ENCODE data around the gene SYNPO.

Gene SYNPO

DNA sequence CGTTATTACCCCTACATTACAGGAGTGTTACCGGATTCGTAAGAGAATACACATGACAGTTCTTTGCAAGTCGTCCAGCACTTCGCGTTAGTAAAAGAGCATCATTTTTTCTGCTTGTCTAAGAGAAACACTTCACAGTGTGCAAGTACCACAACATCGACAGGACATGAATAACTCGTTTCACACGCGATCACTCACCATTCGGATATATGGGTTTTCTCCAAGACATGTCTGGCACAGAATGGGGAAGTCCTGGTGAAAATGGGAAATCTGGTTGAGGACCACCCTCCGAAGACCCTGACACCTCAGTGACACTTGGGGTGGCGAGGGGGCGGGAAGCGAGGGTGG, 59.8 kb downstream of the SYNPO start:
- peak overlapping the region; percentile 91 for H3K4me3 ChIP-seq (ENCODE audit: severe bottlenecking)
- ATAC-seq (ENCODE audit: low read depth) (no peak), DNase-seq (ENCODE audit: low spot score) (no peak)
- peaks cover 47% of the 10 kb centered on the region for H3K36me3 ChIP-seq (ENCODE audit: low read depth)
- TF ChIP-seq, protein P1, sequence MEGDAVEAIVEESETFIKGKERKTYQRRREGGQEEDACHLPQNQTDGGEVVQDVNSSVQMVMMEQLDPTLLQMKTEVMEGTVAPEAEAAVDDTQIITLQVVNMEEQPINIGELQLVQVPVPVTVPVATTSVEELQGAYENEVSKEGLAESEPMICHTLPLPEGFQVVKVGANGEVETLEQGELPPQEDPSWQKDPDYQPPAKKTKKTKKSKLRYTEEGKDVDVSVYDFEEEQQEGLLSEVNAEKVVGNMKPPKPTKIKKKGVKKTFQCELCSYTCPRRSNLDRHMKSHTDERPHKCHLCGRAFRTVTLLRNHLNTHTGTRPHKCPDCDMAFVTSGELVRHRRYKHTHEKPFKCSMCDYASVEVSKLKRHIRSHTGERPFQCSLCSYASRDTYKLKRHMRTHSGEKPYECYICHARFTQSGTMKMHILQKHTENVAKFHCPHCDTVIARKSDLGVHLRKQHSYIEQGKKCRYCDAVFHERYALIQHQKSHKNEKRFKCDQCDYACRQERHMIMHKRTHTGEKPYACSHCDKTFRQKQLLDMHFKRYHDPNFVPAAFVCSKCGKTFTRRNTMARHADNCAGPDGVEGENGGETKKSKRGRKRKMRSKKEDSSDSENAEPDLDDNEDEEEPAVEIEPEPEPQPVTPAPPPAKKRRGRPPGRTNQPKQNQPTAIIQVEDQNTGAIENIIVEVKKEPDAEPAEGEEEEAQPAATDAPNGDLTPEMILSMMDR (IDR thresholded peaks at IDR 0.05; ENCODE audit: poor library complexity, severe bottlenecking): no peak
- H3K27me3 ChIP-seq (ENCODE audit: insufficient read depth, poor library complexity, severe bottlenecking): no peaks in the 10 kb centered on the region
- H3K9me3 ChIP-seq (ENCODE audit: severe bottlenecking): no peaks in the 10 kb centered on the region
- H3K27ac ChIP-seq (ENCODE audit: poor library complexity, severe bottlenecking): peak overlapping the region; percentile 53
- H3K4me1 ChIP-seq (ENCODE audit: insufficient read depth, poor library complexity, severe bottlenecking): peaks cover 5% of the 10 kb centered on the region

DNA sequence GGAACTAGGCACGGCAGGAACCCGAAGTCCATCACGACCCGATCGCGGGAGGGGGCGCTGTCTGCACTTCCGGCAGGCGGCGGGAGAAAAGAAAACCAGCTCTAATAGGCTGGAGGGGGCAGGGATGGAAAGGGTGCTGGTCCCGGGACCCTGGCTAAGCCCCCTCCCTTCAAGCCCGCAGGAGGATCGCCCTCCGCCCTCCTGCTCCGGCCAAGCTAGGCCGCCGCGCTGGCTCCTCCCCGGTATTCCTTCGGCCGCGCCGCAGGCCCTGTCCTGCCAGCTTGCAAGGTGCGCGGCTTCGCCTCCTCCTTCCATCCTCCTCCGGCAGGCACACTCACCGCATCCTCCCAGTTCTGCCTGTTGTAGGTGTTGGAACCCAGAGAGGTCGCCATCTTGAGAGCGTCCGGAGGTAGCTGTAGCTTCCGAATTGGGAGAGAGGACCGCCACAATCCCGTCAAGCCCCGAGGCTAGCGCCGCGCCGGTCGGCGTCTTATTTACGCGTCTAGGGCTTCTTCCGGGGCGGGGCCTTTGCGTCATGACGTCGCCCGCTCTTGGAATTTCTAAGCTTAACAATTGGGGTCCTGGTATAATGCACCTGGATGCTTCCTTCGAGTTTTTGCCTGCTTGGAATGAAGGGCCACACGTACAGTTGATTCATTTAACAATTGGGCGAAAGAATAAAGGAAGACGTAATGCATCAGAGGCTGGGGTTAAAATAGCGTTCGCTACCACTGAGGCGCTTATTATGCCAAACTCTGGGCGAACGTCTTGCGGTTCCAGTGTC, 60.3 kb downstream of the SYNPO start, which contains the start of gene RBM22:
TSS of gene RBM22 (minus strand) at position 469 of the 784 bp plus-strand sequence. CDS start at position 392, 77 bp downstream.
- TF ChIP-seq, protein P1 (IDR thresholded peaks at IDR 0.05; ENCODE audit: poor library complexity, severe bottlenecking): peak; percentile 90
- no peaks in the 10 kb centered on the region for H3K9me3 ChIP-seq (ENCODE audit: severe bottlenecking)
- peaks cover 5% of the 10 kb centered on the region for H3K4me1 ChIP-seq (ENCODE audit: insufficient read depth, poor library complexity, severe bottlenecking)
- peak within 1 kb of the TSS; percentile 53 for H3K27ac ChIP-seq (ENCODE audit: poor library complexity, severe bottlenecking)
- ATAC-seq (ENCODE audit: low read depth) (peak; percentile 92), DNase-seq (ENCODE audit: low spot score) (peak; percentile 94)
- peak within 1 kb of the TSS; percentile 91 for H3K4me3 ChIP-seq (ENCODE audit: severe bottlenecking)
- peaks cover 41% of the 10 kb centered on the region for H3K36me3 ChIP-seq (ENCODE audit: low read depth)
- H3K27me3 ChIP-seq (ENCODE audit: insufficient read depth, poor library complexity, severe bottlenecking): no peaks in the 10 kb centered on the region

DNA sequence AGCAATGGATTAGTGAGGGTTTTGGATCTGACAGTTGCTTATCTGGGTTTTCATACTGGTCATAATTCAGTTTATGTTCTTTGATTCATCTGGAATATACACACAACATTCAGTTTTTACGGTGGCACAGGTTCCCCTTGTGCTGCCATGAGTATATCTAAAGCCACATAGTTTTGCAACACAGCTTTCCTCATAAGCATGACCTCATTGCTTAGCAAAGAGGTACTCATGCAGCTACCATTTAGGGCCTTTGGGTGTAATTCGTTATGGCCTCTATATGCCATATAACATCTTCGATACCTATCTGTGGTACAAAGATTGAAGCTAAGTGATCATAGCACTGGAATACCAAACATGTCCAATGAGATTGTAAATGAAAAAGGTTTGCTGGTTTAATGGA, 63.3 kb downstream of the SYNPO start:
- Histone ChIP-seq H3K4me3 (ENCODE audit: severe bottlenecking) (no peak overlapping the region), H3K36me3 (ENCODE audit: low read depth) (peaks cover 20% of the 10 kb centered on the region), H3K27me3 (ENCODE audit: insufficient read depth, poor library complexity, severe bottlenecking) (no peaks in the 10 kb centered on the region), H3K4me1 (ENCODE audit: insufficient read depth, poor library complexity, severe bottlenecking) (peaks cover 5% of the 10 kb centered on the region), H3K9me3 (ENCODE audit: severe bottlenecking) (no peaks in the 10 kb centered on the region), H3K27ac (ENCODE audit: poor library complexity, severe bottlenecking) (no peak overlapping the region)
- no peak for DNase-seq (ENCODE audit: low spot score)
- TF ChIP-seq, protein P1 (IDR thresholded peaks at IDR 0.05; ENCODE audit: poor library complexity, severe bottlenecking): no peak
- ATAC-seq (ENCODE audit: low read depth): no peak

DNA sequence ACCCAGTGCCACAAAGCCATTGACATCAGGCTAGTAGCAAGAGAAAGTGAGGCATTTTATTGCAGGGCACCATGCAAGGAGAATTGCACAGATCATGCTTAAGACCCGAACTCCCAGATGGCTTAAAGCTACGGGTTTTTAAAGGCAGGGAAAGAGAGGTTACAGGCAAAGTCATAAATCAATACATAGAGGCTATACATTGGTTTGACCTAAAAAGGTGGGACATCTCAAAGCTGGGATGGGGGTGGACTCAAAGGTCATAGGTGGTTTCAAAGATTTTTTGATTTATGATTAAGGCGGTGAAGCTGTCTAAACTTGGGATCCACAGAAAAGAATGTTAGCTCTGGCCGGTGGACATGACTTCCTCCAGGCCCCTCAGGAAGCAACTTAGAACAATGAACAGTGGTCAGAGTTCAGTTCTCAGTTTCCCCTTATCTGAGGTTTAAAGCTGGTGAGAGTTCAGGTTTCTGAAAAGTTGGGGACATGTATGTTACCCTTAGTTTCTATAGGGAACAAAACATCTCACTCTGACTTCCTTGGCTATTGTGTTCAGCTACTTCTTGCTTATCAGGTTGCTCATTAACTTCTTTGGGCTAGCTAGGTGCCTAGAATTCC, 66.4 kb downstream of the SYNPO start:
- DNase-seq (ENCODE audit: low spot score) (no peak), ATAC-seq (ENCODE audit: low read depth) (no peak)
- no peaks in the 10 kb centered on the region for H3K4me1 ChIP-seq (ENCODE audit: insufficient read depth, poor library complexity, severe bottlenecking)
- TF ChIP-seq, protein P1 (IDR thresholded peaks at IDR 0.05; ENCODE audit: poor library complexity, severe bottlenecking): no peak
- H3K36me3 ChIP-seq (ENCODE audit: low read depth): peaks cover 35% of the 10 kb centered on the region
- H3K9me3 ChIP-seq (ENCODE audit: severe bottlenecking): no peaks in the 10 kb centered on the region
- no peak overlapping the region for H3K27ac ChIP-seq (ENCODE audit: poor library complexity, severe bottlenecking)
- no peak overlapping the region for H3K4me3 ChIP-seq (ENCODE audit: severe bottlenecking)
- no peaks in the 10 kb centered on the region for H3K27me3 ChIP-seq (ENCODE audit: insufficient read depth, poor library complexity, severe bottlenecking)

Measured in RWPE2 (cell line).